ENCODE measurements around the gene HSD17B1.
"Not testable (repeated sequence)": the region's sequence is repeated elsewhere in the genome, so short reads cannot be mapped to it uniquely, and the experiment has no call there.

HSD17B1 gene

GRCh38 chr17:42526031-42526444 is 26.7 kb upstream of the HSD17B1 start:
- DNase-seq, result no peak

GRCh38 chr17:42527932-42528331 is 24.8 kb upstream of the HSD17B1 start:
- no peak for DNase-seq

GRCh38 chr17:42529061-42529460 is 23.7 kb upstream of the HSD17B1 start:
- no peak for DNase-seq

GRCh38 chr17:42530952-42531454 is 21.7 kb upstream of the HSD17B1 start:
- no peak for DNase-seq

- DNase-seq, result peak; percentile 73
Observed at GRCh38 chr17:42531455-42532354, 21.0 kb upstream of the HSD17B1 start.

GRCh38 chr17:42535155-42536047 is 17.3 kb upstream of the HSD17B1 start:
- no peak for DNase-seq

GRCh38 chr17:42536048-42536371 is 16.7 kb upstream of the HSD17B1 start, which contains the start of gene NAGLU:
TSS of gene NAGLU (plus strand) at chr17:42536241. CDS start at chr17:42536273, 32 bp downstream.
- DNase-seq, result peak; percentile 94

- DNase-seq, result peak; percentile 79
Observed at GRCh38 chr17:42536372-42537155, 16.2 kb upstream of the HSD17B1 start.

GRCh38 chr17:42537156-42537805 is 15.4 kb upstream of the HSD17B1 start:
- DNase-seq, result no peak

- DNase-seq, result no peak
Observed at GRCh38 chr17:42537826-42538451, 14.8 kb upstream of the HSD17B1 start.

- DNase-seq, result no peak
Observed at GRCh38 chr17:42538482-42538881, 14.2 kb upstream of the HSD17B1 start.

GRCh38 chr17:42540558-42540957 is 12.2 kb upstream of the HSD17B1 start:
- not testable (repeated sequence) for DNase-seq

- no peak for DNase-seq
Observed at GRCh38 chr17:42541041-42541833, 11.5 kb upstream of the HSD17B1 start.

- no peak for DNase-seq
Observed at GRCh38 chr17:42543190-42544079, 9.3 kb upstream of the HSD17B1 start.

- DNase-seq, result no peak
Observed at GRCh38 chr17:42544874-42545283, 7.8 kb upstream of the HSD17B1 start.

- not testable (repeated sequence) for DNase-seq
Observed at GRCh38 chr17:42545755-42546505, 6.8 kb upstream of the HSD17B1 start.

- no peak for DNase-seq
Observed at GRCh38 chr17:42547001-42547461, 5.7 kb upstream of the HSD17B1 start.

- DNase-seq, result no peak
Observed at GRCh38 chr17:42547698-42548069, 5.0 kb upstream of the HSD17B1 start.
